Measurements from ENCODE around the gene ARHGAP32.
A peak's percentile ranks its signal among the peaks of the same experiment; 100 is the strongest.
"Not testable (repeated sequence)": the region's sequence is repeated elsewhere in the genome, so short reads cannot be mapped to it uniquely, and the experiment has no call there.

The ARHGAP32 gene

GRCh38 chr11:129018991-129019390 is 173.1 kb downstream of the ARHGAP32 start:
- no peak for DNase-seq

DNA sequence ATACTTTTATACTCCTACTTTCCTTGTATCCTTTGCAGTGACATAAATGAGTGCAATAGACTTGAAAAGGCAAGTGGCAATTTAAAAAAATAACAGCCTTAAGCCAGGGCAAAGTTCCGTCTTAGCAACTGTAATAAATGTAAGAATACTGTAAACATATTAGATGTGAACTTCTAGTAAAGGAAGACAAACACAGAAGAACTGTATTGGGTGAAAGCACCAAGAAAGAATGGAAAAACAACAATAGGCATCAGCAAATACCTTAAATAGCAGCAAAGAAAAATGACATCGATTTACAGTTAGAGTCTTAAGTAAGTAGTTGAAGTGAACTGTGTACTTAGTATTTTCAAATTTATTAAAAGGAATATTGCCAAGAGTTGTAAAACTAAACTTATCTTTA is 174.0 kb downstream of the ARHGAP32 start:
- DNase-seq = no peak

DNA sequence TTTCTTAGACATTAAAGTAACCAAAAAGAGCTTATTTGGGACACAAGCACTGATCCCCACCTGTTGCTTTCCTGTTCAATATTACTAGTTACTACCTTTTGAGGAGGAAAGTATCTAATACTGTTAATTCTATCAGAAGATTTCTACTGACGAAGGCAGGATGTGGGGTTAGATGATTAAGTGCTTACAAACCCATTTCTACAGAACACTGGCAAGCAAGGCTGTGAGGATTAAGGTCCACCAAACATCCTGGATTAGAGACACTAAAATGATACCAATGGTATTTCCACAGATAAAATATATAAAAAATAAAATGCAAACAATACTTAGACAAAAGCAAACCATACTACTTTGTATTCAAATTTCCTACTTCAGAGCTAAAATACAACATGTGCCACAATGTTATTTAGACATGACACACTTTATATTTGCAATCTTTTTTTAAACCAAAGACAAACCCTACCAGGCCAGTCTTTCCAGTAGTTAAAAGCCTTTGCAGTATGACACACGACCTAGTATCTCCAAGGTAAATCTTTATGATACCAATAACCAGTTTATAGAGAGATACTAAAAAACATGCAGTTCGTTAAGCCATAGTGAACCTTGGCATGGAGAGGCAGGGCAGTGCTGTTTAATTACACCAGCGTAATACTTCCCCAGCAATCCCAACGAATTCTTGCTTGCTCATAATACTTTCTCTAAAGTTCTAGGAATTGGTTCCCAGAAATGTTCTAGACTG is 178.2 kb downstream of the ARHGAP32 start:
- DNase-seq = no peak

GRCh38 chr11:129012880-129013279 is 179.2 kb downstream of the ARHGAP32 start:
- no peak for DNase-seq

DNA sequence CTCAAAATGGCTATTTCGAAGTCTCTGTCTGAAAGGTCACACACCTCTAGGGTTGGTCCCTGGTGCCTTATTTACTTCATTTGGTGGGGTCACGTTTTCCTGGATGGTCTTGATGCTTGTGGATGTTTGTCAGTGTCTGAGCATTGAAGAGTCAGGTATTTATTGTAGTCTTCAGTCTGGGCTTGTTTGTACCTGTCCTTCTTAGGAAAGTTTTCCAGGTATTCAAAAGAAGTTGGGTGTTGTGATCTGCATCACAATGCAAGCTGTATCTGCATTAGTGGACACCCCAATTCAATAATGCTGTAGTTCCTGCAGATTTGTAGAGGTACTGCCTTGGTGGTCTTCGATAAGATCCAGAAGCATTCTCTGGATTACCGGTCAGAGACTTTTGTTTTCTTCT is 186.0 kb downstream of the ARHGAP32 start:
- no peak for DNase-seq

GRCh38 chr11:128999165-128999564 is 193.0 kb downstream of the ARHGAP32 start:
- not testable (repeated sequence) for DNase-seq

DNA sequence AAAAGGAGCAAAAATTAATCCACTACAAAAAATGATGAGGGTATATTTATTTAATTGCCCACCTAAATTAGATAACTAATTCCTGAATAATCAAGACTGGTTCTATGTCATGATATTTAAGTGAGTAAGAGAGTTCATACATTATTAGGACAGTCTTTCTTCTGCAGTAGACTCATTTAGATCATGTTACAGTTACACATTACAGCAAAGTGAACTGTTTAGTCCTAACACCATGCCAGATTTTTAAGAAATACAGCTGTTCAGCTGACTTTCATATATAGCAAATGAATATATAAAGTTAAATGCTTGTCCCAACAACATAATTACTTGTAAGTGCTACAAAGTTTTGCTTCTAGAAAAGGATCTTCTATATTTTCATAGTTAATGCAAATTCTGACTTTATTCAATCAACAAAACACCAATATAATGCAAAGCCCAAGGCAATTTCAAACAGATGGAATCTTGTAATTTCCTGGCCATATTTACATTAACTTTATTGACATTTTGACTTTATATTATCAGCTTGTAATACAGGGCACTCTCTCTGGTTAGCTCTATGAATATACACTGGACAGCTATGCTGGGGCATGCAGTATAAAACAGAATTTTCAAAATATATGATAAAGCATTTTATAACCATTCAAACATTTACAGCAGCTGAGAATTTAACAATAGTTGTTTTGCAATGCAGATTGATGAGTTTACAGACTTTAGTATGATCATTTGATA is 203.7 kb downstream of the ARHGAP32 start:
- no peak for DNase-seq

DNA sequence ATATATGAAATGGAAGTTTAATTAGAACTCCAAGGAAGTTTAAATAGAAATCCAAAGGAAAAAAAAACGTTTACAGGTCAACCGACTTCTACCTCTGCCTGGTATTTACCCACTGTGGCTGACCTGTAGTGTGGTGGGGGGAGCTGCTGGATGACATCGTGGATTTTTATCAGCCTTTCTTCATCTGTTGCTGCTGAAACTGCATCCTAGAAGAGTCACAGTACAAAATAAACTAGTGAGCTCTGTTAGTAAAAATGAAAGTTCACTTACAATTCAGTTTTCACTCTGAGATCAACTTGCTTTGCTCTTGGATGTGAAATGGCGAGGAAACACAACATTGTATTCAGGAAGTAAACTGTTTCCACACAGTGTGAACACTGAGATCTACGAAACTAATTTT is 206.2 kb downstream of the ARHGAP32 start:
- DNase-seq = no peak

DNA sequence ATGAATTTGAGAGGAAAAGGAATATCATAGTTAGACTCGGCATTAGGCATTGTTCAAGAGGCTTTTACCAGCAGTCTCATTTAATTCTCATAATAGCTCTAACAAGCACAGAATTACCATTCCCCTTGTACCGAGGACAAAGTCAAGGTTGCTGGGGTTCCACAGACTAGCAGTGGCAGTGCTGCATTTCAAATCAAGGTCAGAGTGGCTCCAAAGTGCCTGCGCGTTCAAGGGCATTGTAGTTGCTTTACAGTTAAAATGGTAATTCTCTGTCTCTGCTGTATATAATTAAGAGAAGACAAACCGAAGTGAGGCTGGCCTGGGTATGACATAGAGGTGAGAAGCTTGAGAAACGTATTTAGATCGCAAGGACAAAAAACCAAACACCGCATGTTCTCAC is 209.1 kb downstream of the ARHGAP32 start:
- no peak for DNase-seq

DNA sequence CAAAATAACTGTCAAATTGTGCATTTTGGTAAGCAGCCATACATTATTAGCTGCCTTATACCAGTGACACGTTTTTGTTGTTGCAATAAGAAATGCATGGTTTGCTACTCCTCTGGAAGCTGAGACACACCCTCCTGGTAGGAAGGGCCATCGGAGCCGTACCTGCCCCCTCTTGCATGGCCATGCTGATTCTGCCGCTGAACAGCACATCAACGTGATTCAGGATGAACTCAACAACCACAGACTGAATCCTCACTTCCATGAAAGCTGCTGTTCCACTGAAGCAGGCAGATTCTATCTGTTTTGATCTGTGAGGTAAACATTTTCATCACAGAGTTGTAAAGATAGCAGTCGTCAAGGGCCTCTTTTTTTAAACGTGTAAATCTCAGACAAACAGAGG is 210.9 kb downstream of the ARHGAP32 start:
- DNase-seq = no peak

GRCh38 chr11:128970598-128971190 is 221.4 kb downstream of the ARHGAP32 start:
- no peak for DNase-seq

- DNase-seq = no peak
Observed at GRCh38 chr11:128968916-128969315, 223.2 kb downstream of the ARHGAP32 start.

DNA sequence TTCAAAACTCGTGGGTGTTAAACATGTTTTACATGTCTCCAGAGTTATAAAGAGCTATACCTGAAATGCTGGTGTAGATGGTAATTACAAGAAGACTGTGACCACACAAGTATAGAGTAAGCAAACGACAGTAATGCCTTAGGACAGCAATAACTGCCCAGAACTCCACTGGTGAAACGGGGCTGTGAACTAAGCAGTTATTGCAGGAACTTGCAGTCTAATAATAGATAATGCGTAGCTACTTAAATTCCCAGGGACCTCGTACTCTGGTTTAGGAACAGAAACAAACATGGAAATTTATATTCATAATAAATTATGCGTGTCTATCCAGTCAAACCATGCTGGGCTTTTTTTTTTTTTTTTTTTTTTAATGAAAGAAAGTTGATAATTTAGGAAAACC is 224.5 kb downstream of the ARHGAP32 start:
- DNase-seq = no peak

- DNase-seq = no peak
Observed at GRCh38 chr11:128965485-128965884, 226.6 kb downstream of the ARHGAP32 start.

- DNase-seq = peak; percentile 17
Observed at GRCh38 chr11:128964463-128964930, 227.6 kb downstream of the ARHGAP32 start.

DNA sequence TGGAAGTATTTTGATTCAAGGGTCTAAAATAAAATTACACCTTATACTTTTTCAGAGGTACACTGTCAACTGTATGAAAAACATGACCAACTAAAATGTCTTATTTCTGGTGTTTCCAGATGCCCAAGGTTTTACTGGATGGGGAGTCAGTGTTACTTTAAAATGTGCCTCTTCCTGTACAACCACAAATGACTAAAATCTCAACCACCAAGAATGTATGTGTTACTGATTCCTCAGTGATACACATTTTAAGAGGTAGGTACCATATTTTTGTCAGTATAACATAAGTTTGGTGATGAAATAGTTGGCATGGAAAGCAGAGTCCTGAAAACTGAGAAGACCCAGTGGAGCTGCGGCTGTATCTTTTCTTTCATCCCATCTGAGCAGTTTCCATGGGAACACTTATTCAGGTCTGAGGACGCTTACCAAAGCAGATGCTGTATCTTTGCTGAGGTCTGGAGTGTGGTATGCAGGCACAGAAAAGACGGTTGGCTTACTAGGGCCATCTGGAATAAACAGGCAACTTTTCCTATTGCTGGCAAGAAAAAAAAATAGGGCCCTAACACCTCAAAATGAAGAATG is 228.3 kb downstream of the ARHGAP32 start:
- DNase-seq = no peak

DNA sequence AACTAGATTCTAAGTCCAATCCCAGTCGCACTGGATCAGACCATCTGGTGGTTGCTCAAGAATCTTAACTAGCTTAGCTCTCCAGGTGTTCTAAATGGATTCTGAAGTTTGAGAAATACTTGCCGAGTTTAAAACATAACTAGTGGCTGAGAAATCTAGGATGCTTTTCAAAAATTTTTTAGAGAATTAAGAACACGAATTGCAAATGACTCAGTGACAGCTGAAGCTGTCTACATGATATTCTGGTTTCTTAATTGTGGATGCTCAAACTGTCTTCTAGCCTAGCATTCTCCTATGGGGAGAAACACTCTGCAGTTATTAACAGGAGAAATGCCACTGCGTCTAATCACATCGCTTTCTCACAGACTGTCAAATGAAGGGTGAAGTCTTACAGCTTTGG is 229.2 kb downstream of the ARHGAP32 start:
- no peak for DNase-seq

DNA sequence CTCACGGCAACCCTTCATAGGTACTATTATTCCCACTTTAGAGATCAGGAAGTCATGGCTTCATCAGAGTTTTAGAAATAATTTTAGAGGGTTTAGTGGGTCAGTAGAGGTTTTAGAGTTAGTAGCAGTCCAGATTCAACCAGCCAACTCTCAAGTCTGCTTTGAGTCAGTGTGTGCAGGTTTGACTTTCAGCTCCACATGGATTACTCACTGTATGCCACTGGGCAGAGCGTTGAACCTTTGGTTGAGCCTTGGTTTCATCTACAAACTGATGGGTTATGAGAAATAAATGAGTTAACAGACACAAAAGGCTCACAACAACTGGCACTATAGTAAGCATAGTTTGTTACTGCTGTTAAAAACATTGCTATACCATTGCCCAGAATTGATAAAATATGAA is 230.5 kb downstream of the ARHGAP32 start:
- no peak for DNase-seq

DNA sequence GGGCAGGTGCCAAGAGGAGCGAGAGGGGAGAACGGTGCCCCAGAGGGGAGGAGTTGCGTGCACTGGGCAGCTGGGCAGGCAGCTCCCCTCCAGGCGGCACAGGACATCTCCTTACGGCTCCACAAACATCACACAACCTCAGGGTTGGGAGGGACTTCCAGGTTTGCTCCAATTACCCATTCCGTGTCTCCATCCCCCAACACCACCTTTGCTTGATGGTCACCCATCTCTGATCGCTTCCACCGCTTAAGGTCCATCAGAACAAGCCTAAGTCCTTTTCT is 235.0 kb downstream of the ARHGAP32 start:
- no peak for DNase-seq

DNA sequence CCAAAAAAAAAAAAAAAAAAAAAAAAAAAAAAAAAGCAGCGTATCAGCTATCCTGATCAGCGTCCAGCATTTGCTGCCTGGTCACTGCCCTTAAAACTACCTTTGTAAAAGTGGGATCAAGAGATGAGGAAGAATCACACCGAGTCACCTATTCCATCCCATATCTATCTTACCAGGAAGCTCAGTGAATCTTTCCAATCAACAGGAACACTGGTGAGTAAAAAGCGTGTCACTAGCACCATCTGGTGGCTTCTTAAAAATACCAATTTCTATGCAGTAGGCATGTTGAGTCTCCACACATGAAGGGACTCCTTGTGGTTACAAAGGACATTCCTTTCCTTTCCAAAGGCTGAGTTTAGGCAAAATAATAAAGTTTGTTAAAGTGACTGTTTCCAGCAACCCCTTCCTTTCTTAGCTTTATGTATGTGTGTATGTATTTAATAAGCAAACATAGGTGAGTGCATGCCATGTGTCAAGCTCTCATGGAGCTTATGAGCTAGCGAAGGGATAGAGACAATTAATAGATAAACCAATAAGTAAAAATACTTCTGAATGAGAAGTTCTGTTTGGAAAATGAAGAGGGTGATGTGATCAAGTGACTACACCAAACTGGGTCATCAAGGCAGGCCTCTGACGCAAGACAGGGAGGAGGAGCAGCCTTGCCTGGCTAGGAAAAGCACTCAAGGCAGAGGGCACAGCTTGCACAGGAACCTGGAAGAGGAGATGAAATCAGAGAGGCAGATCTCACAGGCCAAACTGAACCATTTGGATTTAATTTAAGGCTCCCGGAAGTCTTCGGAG is 235.5 kb downstream of the ARHGAP32 start:
- peak; percentile 69 for DNase-seq

DNA sequence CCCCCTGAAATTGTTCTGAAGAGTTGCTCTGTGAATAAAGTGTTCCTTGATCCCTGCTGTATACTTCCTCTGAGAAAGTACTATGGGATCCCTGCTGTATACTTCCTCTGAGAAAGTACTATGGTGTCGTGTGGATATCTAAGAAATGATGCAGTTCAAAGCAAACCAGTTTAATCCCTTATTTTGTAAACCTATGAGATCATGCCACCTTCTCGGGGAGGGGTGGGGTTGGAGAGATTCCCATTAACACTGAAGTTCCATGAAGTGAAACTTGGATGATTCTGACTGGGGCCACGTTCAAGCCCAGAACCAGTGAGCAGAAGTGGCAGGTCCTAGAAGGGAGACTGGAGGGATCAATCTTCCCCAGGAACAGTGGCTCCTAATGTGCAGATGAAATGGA is 236.5 kb downstream of the ARHGAP32 start:
- DNase-seq = no peak

- DNase-seq = no peak
Observed at GRCh38 chr11:128953151-128953550, 239.0 kb downstream of the ARHGAP32 start.
